ENCODE measurements around the gene OR9Q1. TPM values are rescaled to one million over a fixed set of nuclear protein-coding genes. Genes with fewer than 3 reads are reported as not detected.

OR9Q1 gene
- total and polyA plus RNA-seq, 2 of the 13 experiments (the other 11 are each of a cell fraction or from before 2014, with no cell fraction given): not detected

GRCh38 chr11:58055806-58056401 lies 32.2 kb downstream of the OR9Q1 start:
- Histone ChIP-seq H2AFZ (ENCODE audit: low read length) (no peak overlapping the region), H4K20me1 (ENCODE audit: insufficient read depth, low read length) (no peaks in the 10 kb centered on the region), H3K79me2 (ENCODE audit: insufficient read depth, low read length) (no peaks in the 10 kb centered on the region), H3K9ac (ENCODE audit: insufficient read depth, low read depth, low read length) (no peak overlapping the region), H3K9me3 (ENCODE audit: low read length) (no peaks in the 10 kb centered on the region), H3K4me1 (ENCODE audit: insufficient read depth, low read length) (peaks cover 58% of the 10 kb centered on the region), H3K27me3 (ENCODE audit: control insufficient read depth in 1 of 2, insufficient read depth in 2 of 2, low read length in 2 of 2) (no peaks in the 10 kb centered on the region), H3K4me3 (replicated peaks in 1 of 3; ENCODE audit: insufficient read depth in 1 of 3, low read depth in 2 of 3, low read length in 3 of 3) (no peak overlapping the region), H3K36me3 (replicated peaks in 1 of 2; ENCODE audit: control insufficient read depth in 1 of 2, insufficient read depth in 2 of 2, low read length in 2 of 2) (no peaks in the 10 kb centered on the region), H3K4me2 (ENCODE audit: low read depth, low read length) (no peak overlapping the region), H3K27ac (ENCODE audit: extremely low read length, insufficient read depth, low read length) (peak overlapping the region; percentile 15)
- no TSS peak for BruUV-seq (replicated peaks)
- 29% methylated on average over 1 of the region's 1 CpG for WGBS (ENCODE audit: low lambda C conversion rate)
- in situ Hi-C loops (cut with HindIII; ENCODE audit: extremely low pct_ligation_motif_present, low pct_unique_long_range_greater_than_20kb): no loop called here
- ChIA-PET POLR2A (no interaction called here), CTCF (ENCODE audit: low intra/inter-chr PET ratio, low total read pairs) (no interaction called here)
- ATAC-seq: peak; percentile 35; the same call in 2 of the 3 replicates
- DNase-seq (ENCODE audit: low spot score): peak; percentile 55
- intact Hi-C loops (cut with micrococcal nuclease; ENCODE audit: unreplicated experiment): loop anchor here (10.0 kb wide), 1 partner anchor 61 kb away; no protein-coding TSS in a partner anchor
- peak; percentile 37 for FAIRE-seq
- TF ChIP-seq NFE2 (CRISPR knock-in tag; IDR thresholded peaks at IDR 0.05): peak; percentile 55; the same call in 1 of the 2 replicates
- TF ChIP-seq ZNF124 (CRISPR knock-in tag; IDR thresholded peaks at IDR 0.05): no peak
- 0 out of 2 replicates have a peak, but pooled peaks have one; percentile 23 for TF ChIP-seq NFIC (IDR thresholded peaks at IDR 0.05; ENCODE audit: low read length)
- no peak for TF ChIP-seq HOXA5 (CRISPR knock-in tag; IDR thresholded peaks at IDR 0.05)
- TF ChIP-seq FOXJ3 (CRISPR knock-in tag; IDR thresholded peaks at IDR 0.05; ENCODE audit: borderline replicate concordance): peak; percentile 29; the same call in 1 of the 2 replicates
- no peak for TF ChIP-seq ZFP1 (CRISPR knock-in tag; IDR thresholded peaks at IDR 0.05)
- no peak for TF ChIP-seq RXRA (CRISPR knock-in tag; IDR thresholded peaks at IDR 0.05)
- no peak for TF ChIP-seq FOXP1 (IDR thresholded peaks at IDR 0.05)
- 0 out of 2 replicates have a peak, but pooled peaks have one; percentile 8 for TF ChIP-seq FOXP1 (CRISPR knock-in tag; IDR thresholded peaks at IDR 0.05)
- TF ChIP-seq BORCS8-MEF2B (CRISPR knock-in tag; IDR thresholded peaks at IDR 0.05): no peak
- TF ChIP-seq SOX13 (IDR thresholded peaks at IDR 0.05): 0 out of 2 replicates have a peak, but pooled peaks have one; percentile 37
- TF ChIP-seq SOX13 (CRISPR knock-in tag; conservative IDR thresholded peaks at IDR 0.05 in 1 of 2, IDR thresholded peaks at IDR 0.05 in 1 of 2): peak in 1 of 2 experiments; percentile 85; a peak in 2 of 4 replicates
- peak; percentile 48; the same call in 1 of the 2 replicates for TF ChIP-seq GATAD2A (CRISPR knock-in tag; IDR thresholded peaks at IDR 0.05)
- 0 out of 2 replicates have a peak, but pooled peaks have one; percentile 41 for TF ChIP-seq ISL2 (CRISPR knock-in tag; IDR thresholded peaks at IDR 0.05)
- TF ChIP-seq FOXA3 (CRISPR knock-in tag; IDR thresholded peaks at IDR 0.05): peak; percentile 49; the same call in 1 of the 2 replicates
- peak in 1 of 2 experiments; percentile 51; a peak in 1 of 4 replicates for TF ChIP-seq EP300 (IDR thresholded peaks at IDR 0.05; ENCODE audit: low read depth in 2 of 2, low read length in 2 of 2)
- no peak for TF ChIP-seq EP300 (CRISPR knock-in tag; IDR thresholded peaks at IDR 0.05; ENCODE audit: borderline replicate concordance)
- peak; percentile 50 for TF ChIP-seq ARID5B (CRISPR knock-in tag; IDR thresholded peaks at IDR 0.05)
- no peak for TF ChIP-seq TFDP2 (CRISPR knock-in tag; IDR thresholded peaks at IDR 0.05)
- TF ChIP-seq ZNF331 (CRISPR knock-in tag; IDR thresholded peaks at IDR 0.05): peak; percentile 24; the same call in 1 of the 2 replicates
- TF ChIP-seq CEBPB (IDR thresholded peaks at IDR 0.05; ENCODE audit: borderline replicate concordance, low read depth, low read length): peak; percentile 61
- 0 out of 2 replicates have a peak, but pooled peaks have one; percentile 32 for TF ChIP-seq RARA (CRISPR knock-in tag; IDR thresholded peaks at IDR 0.05)
- TF ChIP-seq SOX5 (CRISPR knock-in tag; IDR thresholded peaks at IDR 0.05; ENCODE audit: borderline replicate concordance): peak; percentile 71; the same call in 1 of the 2 replicates
- 0 out of 2 replicates have a peak, but pooled peaks have one; percentile 2 for TF ChIP-seq STAG1 (CRISPR knock-in tag; IDR thresholded peaks at IDR 0.05)
